Esophagus muscularis mucosa (tissue), 3 donors: Measurements from ENCODE around the gene WWC1.

Source experiments
- CTCF ChIP-seq, 3 experiments: fragments of 200-600 bp in 2 of 3; fragments of 450-650 bp in 1 of 3; sonication (generic) in 2 of 3; IDR thresholded peaks; one replicate each; pipeline ENCODE4 v1.5.1; 2017 to 2019; ENCODE audit warnings: antibody characterized with exemption in 3 of 3, mild to moderate bottlenecking in 2 of 3, moderate library complexity in 1 of 3
- EP300 ChIP-seq: sonication (generic); formaldehyde crosslinking; IDR thresholded peaks from one replicate; pipeline ENCODE4 v1.6.1; 2017; ENCODE audit warnings: antibody characterized with exemption

GRCh38 chr5:168286386-168286785 is 5.1 kb upstream of the WWC1 start:
- TF ChIP-seq CTCF (IDR thresholded peaks at IDR 0.05) (no peak), EP300 (no peak)
